Urinary bladder (tissue), 4 donors: ENCODE results near the gene DNAJB7. TPM values are rescaled to one million over a fixed set of nuclear protein-coding genes. Genes with fewer than 3 reads are reported as not detected.
"Not testable (repeated sequence)": the region's sequence is repeated elsewhere in the genome, so short reads cannot be mapped to it uniquely, and the experiment has no call there.

ENCODE experiments used
- DNase-seq: peaks from one replicate; pipeline ENCODE4 v3.0.0-alpha.2; 2015; ENCODE audit errors: extremely low spot score
- H3K27ac ChIP-seq: one replicate; pipeline ENCODE4 v1.5.1; 2013; ENCODE audit warnings: low read depth, mild to moderate bottlenecking, moderate library complexity
- H3K36me3 ChIP-seq: one replicate; pipeline ENCODE4 v1.6.1; 2013; ENCODE audit warnings: mild to moderate bottlenecking, moderate library complexity; ENCODE audit not compliant: insufficient read depth
- H3K4me1 ChIP-seq: one replicate; pipeline ENCODE4 v1.6.1; 2013; ENCODE audit warnings: mild to moderate bottlenecking, moderate library complexity; ENCODE audit not compliant: insufficient read depth
- H3K4me3 ChIP-seq: one replicate; pipeline ENCODE4 v1.5.1; 2013; ENCODE audit warnings: low read depth, low read length
- WGBS: extraction: QIAGEN DNeasy Blood & Tissue Kit; methylation state at CpG from one replicate; pipeline ENCODE4 v1.1.7; 2013; 5-methylcytosine and 5-hydroxymethylcytosine counted together
- polyA plus RNA-seq: library from polyadenylated mRNA; stranded (reverse); fragments of 200-250 nt; gene quantifications from one replicate; pipeline ENCODE4 v1.2.3, GENCODE V29; 2013
- total RNA-seq: library from RNA; depleted of rRNA; stranded (reverse); fragments of >200 nt; gene quantifications from one replicate; pipeline ENCODE4 v1.2.3, GENCODE V29; 2014
- donor health status: healthy with polysubstance abuse.
- donor health status: healthy.

The DNAJB7 gene
- total and polyA plus RNA-seq, 2 donors, result not detected

DNA sequence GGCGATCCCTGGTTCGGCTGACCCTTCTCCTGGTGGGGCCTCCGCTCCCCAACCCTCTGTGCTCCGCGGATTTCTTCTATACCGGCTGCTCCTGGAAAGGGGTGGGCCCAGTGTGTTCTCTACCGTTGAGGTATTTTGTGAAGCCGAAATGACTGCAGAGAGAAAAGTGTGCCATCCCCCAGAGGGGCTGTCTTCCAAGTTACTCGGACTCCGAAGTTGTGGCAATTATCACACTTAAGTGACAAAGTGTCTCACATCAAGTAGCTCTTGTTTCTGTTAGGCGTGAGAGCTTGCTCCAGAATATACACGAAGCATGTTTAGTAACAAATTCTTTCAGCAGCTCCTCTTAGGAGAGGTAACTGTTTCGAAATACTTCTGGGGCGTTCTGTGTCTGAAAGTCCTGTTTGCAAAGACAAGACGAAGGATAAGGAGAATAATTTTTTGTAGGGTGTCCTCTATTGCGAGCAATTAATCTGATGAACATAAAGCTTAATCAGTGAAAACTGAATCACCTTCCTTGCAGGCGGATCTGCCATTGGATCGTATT is 4.5 kb downstream of the DNAJB7 start:
- Histone ChIP-seq H3K4me1 (peaks cover 1% of the 10 kb centered on the region), H3K36me3 (no peaks in the 10 kb centered on the region), H3K27ac (peak overlapping the region; percentile 91), H3K4me3 (peak overlapping the region; percentile 67)
- DNase-seq, result no peak
- 5% methylated on average over 18 of the region's 18 CpGs for WGBS

DNA sequence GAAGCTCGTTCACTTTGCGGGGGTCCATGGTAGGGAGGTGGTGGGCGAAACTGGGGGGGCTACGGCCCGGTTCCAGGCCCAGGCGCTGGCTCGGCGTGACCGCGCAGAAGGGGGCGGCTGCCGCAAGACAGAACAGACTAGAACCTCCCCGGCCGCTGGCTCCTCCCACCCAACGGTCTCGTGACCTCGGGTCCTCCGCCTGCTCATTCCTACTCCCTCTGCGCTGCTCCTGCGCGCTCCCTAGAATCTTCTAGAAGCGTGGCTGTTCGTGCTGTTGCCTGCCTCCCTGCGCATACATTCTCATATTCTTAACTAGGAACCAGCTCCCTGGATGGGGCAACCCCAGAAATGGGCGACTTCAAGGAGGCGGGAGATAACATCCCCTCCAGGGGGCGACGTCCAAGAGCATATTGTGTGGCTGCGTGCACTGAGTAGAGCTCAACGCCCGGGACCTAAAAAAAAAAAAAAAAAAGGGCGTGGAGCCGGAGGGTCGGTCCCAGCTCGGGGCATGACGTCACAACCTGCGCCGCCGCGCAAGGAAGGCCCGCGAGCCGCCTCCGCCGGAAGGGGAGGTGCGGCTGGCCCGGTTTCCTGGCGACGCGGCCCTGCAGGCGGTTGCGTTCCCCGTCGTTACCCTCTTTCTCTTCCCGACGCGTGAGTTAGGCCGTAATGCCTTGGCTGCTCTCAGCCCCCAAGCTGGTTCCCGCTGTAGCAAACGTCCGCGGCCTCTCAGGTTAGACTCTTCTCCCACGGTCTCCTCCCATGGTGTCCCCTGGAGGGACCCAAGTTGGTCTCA is 5.2 kb downstream of the DNAJB7 start, which contains the start of the genes ST13 and XPNPEP3:
Gene ST13 (minus strand): TSS at position 127 of the 796 bp plus-strand sequence. CDS start 99 bp downstream, at position 28.
Gene XPNPEP3 (plus strand): TSS at position 636 of the 796 bp plus-strand sequence. CDS start 34 bp downstream, at position 670.
- Histone ChIP-seq H3K4me1 (peaks cover 1% of the 10 kb centered on the region), H3K4me3 (peak within 1 kb of the TSS; percentile 75), H3K27ac (peak within 1 kb of the TSS; percentile 94), H3K36me3 (no peaks in the 10 kb centered on the region)
- WGBS, result under 1% methylated on average over 63 of the region's 63 CpGs
- peak; percentile 96 for DNase-seq

DNA sequence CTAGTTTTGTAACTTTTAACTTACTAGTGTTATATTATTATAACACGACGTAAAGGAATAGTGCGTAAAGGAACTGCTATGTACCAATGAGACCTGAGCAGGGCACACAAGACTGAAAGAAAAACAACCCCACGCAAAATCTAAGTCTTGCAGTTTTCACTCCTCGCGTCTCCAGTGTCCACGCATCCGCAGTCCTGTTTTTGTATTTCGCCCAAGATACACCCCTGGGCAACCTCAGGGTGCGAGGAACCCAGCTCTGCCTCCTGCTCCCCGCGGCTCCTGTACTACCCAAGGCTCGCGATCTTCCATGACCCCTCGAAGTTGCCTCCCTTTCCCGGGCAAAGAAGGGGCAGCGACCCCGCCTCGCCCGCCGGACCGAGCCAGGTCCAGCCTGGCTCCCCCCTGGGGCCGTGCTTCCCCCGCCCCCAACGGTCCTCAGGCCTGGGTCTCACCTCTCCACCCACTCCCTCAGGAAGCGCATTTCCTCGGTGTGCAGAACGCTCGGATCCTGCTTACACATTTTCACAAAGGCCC is 5.9 kb downstream of the DNAJB7 start:
- peaks cover 1% of the 10 kb centered on the region for H3K4me1 ChIP-seq
- H3K36me3 ChIP-seq, result no peaks in the 10 kb centered on the region
- WGBS, result 1% methylated on average over 29 of the region's 29 CpGs
- no peak for DNase-seq
- peak overlapping the region; percentile 75 for H3K4me3 ChIP-seq
- peak overlapping the region; percentile 94 for H3K27ac ChIP-seq

DNA sequence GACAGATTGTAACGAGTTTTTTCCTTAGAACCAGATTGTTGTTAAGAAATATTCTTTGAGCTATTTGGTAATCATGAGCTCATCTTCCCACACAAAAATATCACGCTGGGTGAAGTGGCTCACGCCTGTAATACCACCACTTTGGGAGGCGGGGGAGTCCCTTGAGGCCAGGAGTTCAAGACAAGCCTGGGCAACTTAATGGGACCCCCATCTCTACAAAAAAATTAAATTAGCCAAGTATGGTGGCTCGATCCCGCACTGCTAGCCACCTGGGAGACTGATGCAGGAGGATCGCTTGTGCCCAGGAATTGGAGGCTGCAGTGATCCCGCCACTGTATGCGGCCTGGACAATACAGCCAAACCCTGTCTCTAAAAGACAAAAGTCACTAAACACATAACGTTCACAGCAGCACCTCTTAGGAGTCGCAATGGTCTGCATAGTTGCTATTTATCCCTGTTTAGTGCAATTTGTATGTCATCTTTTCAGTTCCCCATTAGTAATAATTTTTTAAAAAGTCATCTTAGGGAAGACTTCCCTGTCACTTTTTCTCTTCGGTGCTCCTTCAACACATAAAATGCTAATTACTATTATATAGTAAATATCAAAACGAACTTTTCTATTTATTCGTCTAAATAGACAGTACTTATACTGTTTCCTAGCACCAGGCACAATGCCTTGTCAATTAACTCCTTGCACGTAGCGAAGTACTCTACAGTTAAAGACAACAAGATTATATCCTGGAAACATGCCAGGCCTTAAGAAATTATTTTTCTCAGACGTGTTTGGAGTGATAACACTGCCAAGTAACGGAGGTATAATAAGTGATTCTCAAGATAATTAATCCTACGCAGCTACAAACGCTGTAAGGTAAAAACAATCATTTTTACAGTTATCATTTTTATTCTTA is 6.6 kb downstream of the DNAJB7 start:
- whole genome bisulfite sequencing, result 35% methylated on average over 20 of the region's 20 CpGs
- Histone ChIP-seq H3K27ac (no peak overlapping the region), H3K36me3 (no peaks in the 10 kb centered on the region), H3K4me3 (peak overlapping the region; percentile 75), H3K4me1 (peaks cover 1% of the 10 kb centered on the region)
- peak; percentile 3 for DNase-seq

DNA sequence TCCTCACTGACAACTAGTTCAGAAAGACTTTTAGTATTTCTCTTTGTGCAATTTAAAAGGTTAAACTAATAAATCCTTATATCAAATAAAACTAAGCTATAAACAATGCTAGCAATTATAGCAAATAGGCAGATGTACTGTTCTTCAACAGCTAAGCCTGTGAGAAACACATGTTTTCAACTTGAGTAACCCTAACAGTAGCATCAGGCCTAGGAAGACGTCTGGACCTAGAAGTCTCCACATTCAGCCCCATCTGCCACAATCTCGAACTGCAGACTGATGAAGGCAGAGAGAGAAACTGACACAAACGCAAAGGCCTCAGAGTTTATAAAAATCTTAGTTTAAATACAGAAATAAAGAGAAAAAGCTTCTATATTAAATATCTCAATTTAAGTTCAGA is 8.0 kb downstream of the DNAJB7 start:
- H3K4me3 ChIP-seq, result no peak overlapping the region
- no peaks in the 10 kb centered on the region for H3K36me3 ChIP-seq
- H3K4me1 ChIP-seq, result peaks cover 1% of the 10 kb centered on the region
- DNase-seq, result no peak
- 35% methylated on average over 3 of the region's 3 CpGs for WGBS
- H3K27ac ChIP-seq, result no peak overlapping the region

DNA sequence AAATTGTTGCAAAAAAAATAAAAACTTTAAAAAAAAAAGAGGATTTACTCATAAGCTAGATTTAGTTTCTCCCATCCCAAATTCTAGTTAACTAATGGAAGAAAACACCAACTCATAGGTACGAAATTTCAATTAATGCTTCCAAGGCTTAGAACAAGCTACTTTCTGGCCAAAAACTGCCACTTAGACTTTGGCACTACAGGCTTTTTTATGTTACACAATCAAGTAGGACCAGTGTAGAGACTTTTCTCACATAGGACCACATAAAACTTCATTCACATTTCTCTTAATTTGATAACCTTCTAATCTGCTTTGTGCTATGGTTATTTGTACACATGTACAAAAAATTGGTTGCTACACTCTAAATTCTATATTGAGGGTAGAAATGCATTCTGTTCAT is 8.6 kb downstream of the DNAJB7 start:
- Histone ChIP-seq H3K4me1 (peaks cover 1% of the 10 kb centered on the region), H3K27ac (no peak overlapping the region), H3K36me3 (no peaks in the 10 kb centered on the region), H3K4me3 (no peak overlapping the region)
- DNase-seq, result no peak
- WGBS, result 63% methylated on average over 1 of the region's 1 CpG

DNA sequence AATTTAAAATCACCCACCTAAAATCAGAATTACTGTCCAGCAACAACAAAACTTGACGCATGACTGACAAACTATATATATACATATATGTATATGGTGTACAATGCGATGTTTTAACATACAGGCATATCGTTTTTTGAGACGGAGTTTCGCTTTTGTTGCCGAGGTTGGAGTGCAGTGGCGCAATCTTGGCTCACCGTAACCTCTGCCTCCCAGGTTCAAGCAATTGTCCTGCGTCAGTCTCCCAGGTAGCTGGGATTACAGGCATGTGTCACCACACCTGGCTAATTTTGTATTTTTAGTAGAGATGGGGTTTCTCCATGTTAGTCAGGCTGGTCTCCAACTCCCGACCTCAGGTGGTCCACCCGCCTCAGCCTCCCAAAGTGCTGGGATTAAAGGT is 16.1 kb downstream of the DNAJB7 start:
- not testable (repeated sequence) for H3K27ac ChIP-seq, H3K4me1 ChIP-seq, H3K36me3 ChIP-seq, H3K4me3 ChIP-seq, DNase-seq
- WGBS, result 93% methylated on average over 11 of the region's 11 CpGs

GRCh38 chr22:40844951-40845350 is 17.0 kb downstream of the DNAJB7 start:
- Histone ChIP-seq H3K27ac (no peak overlapping the region), H3K36me3 (peaks cover 6% of the 10 kb centered on the region), H3K4me3 (no peak overlapping the region), H3K4me1 (no peaks in the 10 kb centered on the region)
- DNase-seq, result no peak
- WGBS, result 92% methylated on average over 3 of the region's 3 CpGs

DNA sequence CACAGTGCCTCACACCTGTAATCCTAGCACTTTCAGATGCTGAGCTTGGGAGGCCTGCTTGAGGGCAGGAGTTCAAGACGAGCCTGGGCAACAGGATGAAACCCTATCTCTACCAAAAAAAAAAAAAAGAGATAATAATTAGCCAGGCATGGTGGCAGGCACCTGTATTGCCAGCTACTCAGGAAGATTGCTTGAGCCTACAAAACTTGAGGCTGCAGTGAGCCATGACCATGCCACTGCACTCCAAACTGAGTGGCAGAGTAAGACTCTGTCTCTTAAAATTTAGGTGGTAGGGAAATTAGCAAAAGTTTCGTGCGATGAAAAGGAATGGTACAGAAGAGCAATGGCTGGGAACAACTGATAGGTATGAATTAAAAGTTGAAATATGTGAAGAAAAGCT is 23.4 kb downstream of the DNAJB7 start:
- Histone ChIP-seq H3K4me1 (no peaks in the 10 kb centered on the region), H3K4me3 (no peak overlapping the region), H3K27ac (no peak overlapping the region), H3K36me3 (peaks cover 8% of the 10 kb centered on the region)
- DNase-seq, result no peak
- 86% methylated on average over 3 of the region's 3 CpGs for WGBS

- Histone ChIP-seq H3K4me1 (no peaks in the 10 kb centered on the region), H3K4me3 (no peak overlapping the region), H3K27ac (no peak overlapping the region), H3K36me3 (peaks cover 3% of the 10 kb centered on the region)
- DNase-seq, result no peak
- WGBS, result 95% methylated on average over 3 of the region's 3 CpGs
These were observed 27.3 kb downstream of the DNAJB7 start for GRCh38 chr22:40834619-40835018.

GRCh38 chr22:40829131-40829530 is 32.8 kb downstream of the DNAJB7 start:
- peaks cover 2% of the 10 kb centered on the region for H3K36me3 ChIP-seq

GRCh38 chr22:40826984-40827741 is 34.8 kb downstream of the DNAJB7 start:
- Histone ChIP-seq H3K36me3 (peaks cover 4% of the 10 kb centered on the region), H3K27ac (no peak overlapping the region), H3K4me3 (no peak overlapping the region), H3K4me1 (no peaks in the 10 kb centered on the region)
- DNase-seq, result no peak
- 84% methylated on average over 7 of the region's 7 CpGs for WGBS

More at GRCh38 chr22:40829131-40829530, 32.8 kb downstream of the DNAJB7 start:
- WGBS, result 71% methylated on average over 6 of the region's 6 CpGs
- no peak overlapping the region for H3K27ac ChIP-seq
- no peaks in the 10 kb centered on the region for H3K4me1 ChIP-seq
- H3K4me3 ChIP-seq, result no peak overlapping the region
- no peak for DNase-seq

DNA sequence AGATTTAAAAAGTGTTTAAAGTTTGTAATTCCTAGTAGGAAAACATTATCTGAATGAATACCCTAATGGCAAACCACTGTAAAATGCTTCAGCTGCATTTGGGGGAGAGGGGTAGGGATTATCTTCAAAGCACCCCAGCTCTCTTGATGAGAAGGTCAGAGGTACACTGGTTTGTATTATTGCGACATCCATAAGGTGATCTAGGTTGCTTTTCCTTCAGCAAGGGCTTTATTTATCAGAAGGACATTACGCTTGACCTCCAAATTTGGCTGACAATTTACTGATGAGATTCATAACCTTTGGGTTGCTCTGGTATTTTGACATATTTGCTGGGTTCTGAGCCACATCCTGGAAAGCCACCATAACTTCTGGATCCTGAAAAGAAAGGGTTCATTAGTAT is 35.6 kb downstream of the DNAJB7 start:
- H3K36me3 ChIP-seq, H3K4me3 ChIP-seq, H3K27ac ChIP-seq, DNase-seq, H3K4me1 ChIP-seq: not testable (repeated sequence)
- 99% methylated on average over 2 of the region's 2 CpGs for WGBS
